Left renal cortex interstitium (tissue), 4 donors: ENCODE results near the gene SLC6A8. TPM values are rescaled to one million over a fixed set of nuclear protein-coding genes. Genes with fewer than 3 reads are reported as not detected.

Experiments
- DNase-seq, 4 donors: peaks; one replicate each; pipeline ENCODE4 v3.0.0-alpha.2; 2013; ENCODE audit warnings: low read depth in 4 of 4, low spot score in 2 of 4, missing footprints in 1 of 4
- polyA plus RNA-seq, 4 donors: library from polyadenylated mRNA; unstranded; fragments of 120-200 nt; gene quantifications; one replicate each; pipeline ENCODE4 v1.2.1, GENCODE V29; 2013; ENCODE audit not compliant: insufficient read length in 4 of 4

SLC6A8 gene
- polyA plus RNA-seq, 4 donors = 44.6 to 65.3 (median 54.8) TPM

- no peak for DNase-seq
These were observed 40.0 kb upstream of the SLC6A8 start for GRCh38 chrX:153647461-153648357.

GRCh38 chrX:153648358-153649177 is 39.2 kb upstream of the SLC6A8 start:
- DNase-seq = no peak

- DNase-seq = no peak
These were observed 38.4 kb upstream of the SLC6A8 start for GRCh38 chrX:153649178-153649914.

GRCh38 chrX:153649915-153650782 is 37.6 kb upstream of the SLC6A8 start:
- DNase-seq = no peak

DNA sequence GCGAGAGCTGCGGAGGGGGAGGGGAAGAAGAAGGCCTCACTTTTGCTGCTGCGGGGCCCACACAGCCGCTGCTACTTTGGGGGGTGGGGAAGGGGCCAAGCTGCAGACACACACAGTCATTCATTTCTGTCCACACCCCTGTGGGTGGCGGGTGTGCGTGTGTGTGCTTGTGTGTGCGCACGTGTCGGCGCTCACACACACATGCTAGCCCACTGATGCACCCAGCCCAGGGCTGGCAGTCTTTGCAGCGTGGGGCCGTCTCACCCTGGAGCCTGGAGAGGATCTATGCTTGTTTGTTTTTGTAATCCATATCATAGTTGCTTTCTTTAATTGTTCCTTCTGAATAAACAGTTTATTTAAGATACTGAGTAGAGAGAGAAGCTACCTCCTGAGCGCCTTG is 36.8 kb upstream of the SLC6A8 start:
- DNase-seq = no peak

- no peak for DNase-seq
These were observed 36.1 kb upstream of the SLC6A8 start for GRCh38 chrX:153651540-153652079.

DNA sequence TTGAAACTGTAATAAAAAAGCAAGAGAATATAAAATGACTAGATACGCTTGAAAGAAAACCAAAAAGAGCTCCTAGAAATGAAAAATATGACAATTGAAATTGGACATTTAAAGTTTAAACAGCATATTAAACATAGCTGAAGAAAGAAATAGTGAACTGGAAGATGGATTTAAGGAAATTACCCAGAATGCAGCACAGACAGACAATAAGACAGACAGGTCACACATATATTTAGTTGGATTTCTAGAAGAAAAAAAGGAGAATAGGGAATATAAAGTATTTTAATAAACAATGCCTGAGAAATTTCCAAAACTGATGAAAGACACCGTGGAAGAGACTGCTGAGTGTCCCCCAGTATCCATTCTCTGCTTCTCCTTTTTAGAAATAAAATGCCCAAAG is 34.2 kb upstream of the SLC6A8 start:
- no peak for DNase-seq

DNA sequence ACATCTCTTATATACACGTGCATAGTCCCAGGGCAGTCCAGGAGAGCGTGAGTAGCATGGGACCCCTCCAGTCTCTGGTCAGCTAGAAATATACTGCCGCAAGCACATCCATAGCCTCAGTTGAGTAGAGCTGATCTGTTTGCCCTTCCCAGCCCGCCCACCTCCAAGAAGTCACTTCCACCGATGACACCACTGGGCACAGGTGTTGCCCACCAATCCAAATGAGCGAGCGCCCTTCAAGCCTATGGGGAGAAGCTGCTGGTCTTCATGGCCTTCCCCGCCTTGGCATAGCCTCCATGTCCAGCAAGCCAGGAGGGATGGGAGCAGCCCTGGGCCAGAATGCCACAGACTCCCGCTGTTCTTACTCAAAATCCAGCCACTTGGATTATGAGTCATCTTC is 30.6 kb upstream of the SLC6A8 start:
- no peak for DNase-seq

DNA sequence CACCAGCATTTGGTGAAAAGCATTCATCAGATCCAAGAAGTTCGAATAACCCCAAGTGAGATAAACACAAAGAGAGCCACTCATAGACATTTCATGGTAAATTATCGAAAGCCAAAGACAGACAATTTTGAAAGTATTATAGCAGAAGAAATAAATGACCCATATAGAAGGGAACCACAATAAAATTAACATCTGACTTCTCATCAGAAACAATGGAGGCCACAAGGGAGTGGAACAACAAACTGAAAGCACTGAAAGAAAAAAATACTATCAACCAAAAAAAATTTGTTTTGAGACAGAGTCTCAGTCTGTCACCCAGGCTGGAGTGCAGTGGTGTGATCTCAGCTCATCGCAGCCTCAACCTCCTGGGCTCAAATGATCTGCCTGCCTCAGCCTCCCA is 28.5 kb upstream of the SLC6A8 start:
- DNase-seq = no peak

GRCh38 chrX:153662266-153662665 is 25.5 kb upstream of the SLC6A8 start:
- no peak for DNase-seq

- DNase-seq = no peak
These were observed 21.9 kb upstream of the SLC6A8 start for GRCh38 chrX:153665726-153666306.

DNA sequence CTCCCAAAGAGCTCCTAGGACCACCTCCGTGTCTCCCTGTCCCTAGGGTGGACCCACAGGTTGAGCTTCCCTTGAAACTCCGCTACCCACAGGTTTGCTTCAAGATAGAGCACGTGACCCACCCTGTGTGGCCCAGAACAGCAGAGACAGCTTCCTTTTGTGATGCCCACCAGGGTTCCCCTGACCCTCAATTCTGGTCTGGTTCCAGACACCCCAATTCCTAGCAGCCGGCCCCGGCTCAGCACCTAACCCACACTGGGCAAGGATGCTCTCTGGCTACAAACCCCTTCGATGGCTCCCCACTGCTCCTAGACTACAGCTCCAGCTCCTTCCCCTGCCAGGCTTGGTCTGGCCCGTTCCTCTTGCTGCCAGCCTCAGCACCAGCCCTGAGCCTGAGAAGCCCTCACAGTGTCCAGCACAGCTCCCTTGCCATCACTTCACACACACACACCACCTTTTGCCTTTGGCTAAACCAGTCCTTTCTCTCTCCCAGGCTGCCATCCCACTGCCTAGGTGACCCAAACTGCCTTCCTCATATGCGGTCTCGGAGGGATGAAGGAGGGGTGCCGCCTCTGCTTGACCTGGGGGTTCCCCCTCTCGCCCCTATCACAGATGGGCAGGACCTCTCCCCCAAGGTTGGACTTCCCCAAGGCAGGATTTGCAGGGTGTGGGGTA is 20.3 kb upstream of the SLC6A8 start:
- no peak for DNase-seq

DNA sequence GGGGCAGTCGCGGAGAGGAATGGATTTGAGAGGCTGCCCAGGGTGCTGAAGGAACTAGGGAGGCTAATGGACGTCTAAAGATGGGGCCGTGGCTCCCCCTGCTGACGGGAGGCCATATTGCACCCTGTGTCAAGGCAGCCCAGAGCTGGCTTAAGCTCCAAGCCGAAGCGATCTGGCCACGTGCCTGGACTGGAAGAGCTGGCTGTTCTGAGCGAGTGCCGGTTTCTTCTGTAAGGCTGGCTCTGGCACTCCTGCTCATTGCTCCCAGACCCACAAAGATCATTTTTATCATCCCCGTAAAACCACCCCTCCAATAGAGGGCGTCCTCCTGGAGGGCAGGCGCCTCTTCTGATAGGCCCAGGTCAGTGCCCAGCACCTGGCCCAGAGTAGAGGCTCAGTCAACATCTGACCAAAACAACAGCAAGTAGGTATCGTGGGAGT is 19.8 kb upstream of the SLC6A8 start:
- peak in 1 of 4 donors; percentile 73 for DNase-seq

DNA sequence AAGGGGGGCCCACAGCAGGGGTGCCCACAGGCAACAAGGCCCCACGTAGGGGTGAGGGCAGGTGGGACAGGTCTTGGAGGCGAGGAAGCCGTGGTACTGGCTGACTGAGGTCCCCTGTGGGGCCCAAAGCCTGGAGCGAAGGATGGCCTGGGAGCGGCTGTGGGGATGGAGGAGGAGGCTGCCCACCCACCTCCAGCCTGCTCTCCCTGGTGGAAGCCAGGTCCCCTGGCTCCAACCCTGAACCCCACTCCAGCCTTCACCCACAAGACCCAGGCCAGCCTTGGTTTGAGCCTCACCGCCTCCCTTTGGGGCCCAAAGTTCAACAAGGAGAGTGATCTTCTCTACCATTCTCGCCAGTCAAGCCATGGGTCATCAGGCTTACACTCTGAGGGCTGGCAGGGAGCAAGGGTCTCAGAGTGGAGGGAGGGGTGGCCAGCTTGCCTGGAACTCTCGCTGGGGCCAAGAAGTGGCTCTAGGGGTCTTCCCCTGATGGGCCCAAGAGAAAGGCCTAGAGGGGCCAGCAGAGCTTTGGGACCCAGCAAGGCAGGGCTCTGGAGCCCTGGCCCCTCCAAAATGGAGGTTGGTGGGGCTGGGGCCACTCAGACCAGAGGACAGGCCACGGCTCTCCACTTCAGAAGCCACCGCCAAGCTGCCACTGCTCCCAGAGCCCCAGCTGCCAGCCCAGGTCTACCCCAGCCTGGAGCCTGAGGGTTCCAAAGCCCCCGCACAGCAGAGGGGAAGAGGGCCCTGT is 19.1 kb upstream of the SLC6A8 start:
- DNase-seq = no peak

DNA sequence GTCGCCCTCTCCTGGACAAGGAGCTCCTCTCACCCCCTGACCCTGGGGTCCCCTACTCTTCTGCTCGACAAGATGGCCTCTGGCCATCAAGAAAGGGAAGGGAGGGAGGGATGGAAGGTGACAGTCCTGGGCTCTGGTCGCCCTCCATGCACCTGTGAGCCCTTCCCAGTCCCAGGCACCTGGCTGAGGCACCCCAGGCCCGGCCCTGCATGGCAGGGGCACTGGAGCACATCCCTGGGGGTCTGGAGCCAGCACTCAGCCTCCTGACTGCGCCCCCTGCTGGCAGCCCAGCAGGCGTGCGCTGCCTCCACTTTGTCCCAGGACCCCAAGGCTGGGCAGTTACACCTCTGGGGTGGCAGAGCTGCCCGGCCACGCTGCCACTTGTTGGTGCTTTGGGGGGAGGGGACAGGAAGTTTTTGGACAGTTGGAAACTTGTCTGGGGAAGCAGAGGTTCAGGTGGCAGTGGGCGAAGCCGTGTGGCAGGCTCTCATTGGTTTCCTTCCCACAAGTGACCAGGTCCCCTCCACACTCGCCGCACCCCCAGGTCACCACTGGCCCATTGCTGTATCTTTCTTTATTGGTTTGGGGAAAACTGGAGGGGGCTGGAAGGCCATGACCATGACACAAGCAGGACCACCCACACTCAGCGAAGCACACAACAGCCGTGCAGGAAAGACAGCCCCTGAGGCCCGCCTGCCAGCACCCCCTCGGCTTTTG is 18.4 kb upstream of the SLC6A8 start:
- no peak for DNase-seq

- no peak for DNase-seq
These were observed 17.6 kb upstream of the SLC6A8 start for GRCh38 chrX:153669901-153670731.
